GM23338 (cell line): Measurements from ENCODE around the gene RAB43.

Source experiments
- CREB1 ChIP-seq: fragments of 250-450 bp; sonication (Bioruptor Pico); IDR thresholded peaks from 2 replicates; pipeline ENCODE4 v1.5.0; 2020; ENCODE audit warnings: low read depth, mild to moderate bottlenecking, moderate library complexity
- CTCF ChIP-seq, 2 experiments: fragments of 200-600 bp in 1 of 2; sonication (generic) in 1 of 2; conservative IDR thresholded peaks; 2 replicates each; pipeline versions ENCODE4 v1.5.1 to v1.6.1; 2016 to 2017; ENCODE audit warnings: antibody characterized with exemption in 2 of 2, low read depth in 2 of 2, mild to moderate bottlenecking in 2 of 2, moderate library complexity in 1 of 2
- EZH2 ChIP-seq: fragments of 200-600 bp; sonication (generic); IDR thresholded peaks from one replicate; pipeline ENCODE4 v1.8.0; 2017; ENCODE audit warnings: antibody characterized with exemption, mild to moderate bottlenecking, low read depth; ENCODE audit not compliant: unreplicated experiment
- EZH2phosphoT487 ChIP-seq: fragments of 200-600 bp; sonication (generic); IDR thresholded peaks from one replicate; pipeline ENCODE4 v1.8.1; 2018; ENCODE audit warnings: antibody characterized with exemption; ENCODE audit not compliant: unreplicated experiment
- JUNB ChIP-seq: IDR thresholded peaks from one replicate; pipeline ENCODE4 v1.6.1; 2016; ENCODE audit warnings: antibody characterized with exemption; ENCODE audit not compliant: unreplicated experiment
- POLR2AphosphoS5 ChIP-seq: IDR thresholded peaks from 2 replicates; pipeline ENCODE4 v1.6.1; 2016; ENCODE audit warnings: antibody characterized with exemption, low read depth
- REST ChIP-seq: IDR thresholded peaks from one replicate; pipeline ENCODE4 v1.6.1; 2018; ENCODE audit warnings: antibody characterized with exemption; ENCODE audit not compliant: unreplicated experiment
- STAT1 ChIP-seq: IDR thresholded peaks from one replicate; pipeline ENCODE4 v1.6.1; 2016; ENCODE audit warnings: antibody characterized with exemption; ENCODE audit not compliant: unreplicated experiment
- ZNF114 ChIP-seq: fragments of 250-450 bp; sonication (Bioruptor Pico); IDR thresholded peaks from 2 replicates; pipeline ENCODE4 v1.5.0; 2020; ENCODE audit warnings: mild to moderate bottlenecking, moderate library complexity
- ZNF331 ChIP-seq: fragments of 250-450 bp; sonication (Bioruptor Pico); IDR thresholded peaks from 2 replicates; pipeline ENCODE4 v1.5.0; 2020; ENCODE audit warnings: low read depth, mild to moderate bottlenecking, moderate library complexity

DNA sequence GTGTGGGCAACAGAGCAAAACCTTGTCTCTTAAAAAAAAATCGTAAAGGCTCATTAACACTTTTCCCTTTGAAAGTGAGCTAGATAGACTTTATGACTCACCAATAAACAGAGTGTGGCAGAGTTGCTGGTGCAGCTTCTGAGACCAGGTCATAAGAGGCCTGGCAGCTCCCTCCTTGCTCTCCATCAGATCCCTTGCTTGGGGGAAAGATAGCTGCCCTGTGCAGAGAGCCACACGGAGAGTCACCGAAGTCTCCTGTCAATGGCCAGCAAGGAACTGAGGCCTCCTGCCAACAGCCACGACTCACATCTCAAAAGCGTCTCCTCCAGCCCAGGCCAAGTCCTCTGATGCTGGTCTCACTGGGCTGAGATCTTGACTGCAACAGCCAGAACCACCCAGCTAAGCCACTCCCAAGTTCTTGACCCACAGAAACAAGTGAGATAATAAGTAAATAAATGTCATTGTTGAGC, 69.7 kb downstream of the RAB43 start:
- TF ChIP-seq CTCF (conservative IDR thresholded peaks at IDR 0.05; ENCODE audit: low read depth in 2 of 2): no peak
- TF ChIP-seq EZH2phosphoT487: no peak
- no peak for TF ChIP-seq EZH2
- TF ChIP-seq ZNF331 (CRISPR knock-in tag): no peak
- TF ChIP-seq ZNF114 (CRISPR knock-in tag): no peak
- TF ChIP-seq POLR2AphosphoS5: no peak
- TF ChIP-seq STAT1: no peak
- no peak for TF ChIP-seq CREB1 (CRISPR knock-in tag)
- no peak for TF ChIP-seq REST
- TF ChIP-seq JUNB: no peak
